GM12892 (cell line): ENCODE results near the gene RAP1GAP.

Source experiments
- POLR2AphosphoS5 ChIP-seq: IDR thresholded peaks from 2 replicates; pipeline ENCODE4 v1.6.1; 2011; ENCODE audit warnings: low read depth, low read length, control low read depth
- TAF1 ChIP-seq: IDR thresholded peaks from 2 replicates; pipeline ENCODE4 v1.6.1; 2011; ENCODE audit warnings: low read depth, mild to moderate bottlenecking, control low read depth, low read length, borderline replicate concordance

GRCh38 chr1:21648791-21649190, 20.4 kb downstream of the RAP1GAP start:
- no peak for TF ChIP-seq POLR2AphosphoS5
- TF ChIP-seq TAF1 = no peak
